HCT116 (cell line): ENCODE measurements around the gene UBE2E2. TPM values are rescaled to one million over a fixed set of nuclear protein-coding genes. Genes with fewer than 3 reads are reported as not detected.

Experiments
- ATAC-seq: fragments of 200-7000 bp; cut with Tn5 transposase; 2 replicates; pipeline ENCODE4 v1.9.1; 2020; ENCODE audit warnings: mild to moderate bottlenecking, moderate library complexity
- BruUV-seq: library from RNA; stranded (reverse); fragments of 400-500 nt; replicated peaks from 2 replicates; lab custom pipeline; 2021; lab: Mats Ljungman, UMichigan
- CTCF ChIA-PET: fragments of 300-600 bp; sonication (Branson Sonifier 250); formaldehyde crosslinking; loops from one replicate; lab custom pipeline; 2021; ENCODE audit warnings: antibody characterized with exemption; lab: Charles Lee
- POLR2A ChIA-PET: fragments of 300-600, 350-600 bp; sonication (Branson Sonifier 250); formaldehyde crosslinking; loops from one replicate; lab custom pipeline; 2021; ENCODE audit warnings: antibody characterized with exemption; lab: Charles Lee
- RAD21 ChIA-PET, 2 experiments: fragments of 300-600 bp; sonication (Branson Sonifier 250); formaldehyde crosslinking; loops; one replicate each; lab custom pipeline; 2023; ENCODE audit warnings: low total read pairs in 2 of 2; ENCODE audit not compliant: uncharacterized antibody in 2 of 2, unreplicated experiment in 2 of 2, low non-redundant PET in 1 of 2; lab: Charles Lee
- DNase-seq: peaks from one replicate; pipeline ENCODE4 v3.0.0-alpha.2; 2010; ENCODE audit warnings: low read depth, low spot score
- H2AFZ ChIP-seq: fragments of 200-600 bp; shearing (Covaris generic), sonication (generic); 2 replicates; pipeline ENCODE4 v1.6.1; 2017; ENCODE audit warnings: low read depth, mixed run types, mixed read lengths, antibody characterized with exemption, low read length; ENCODE audit not compliant: poor library complexity, severe bottlenecking
- H3K27ac ChIP-seq: 2 replicates; pipeline ENCODE4 v1.5.1; 2012; ENCODE audit warnings: low read depth, low read length
- H3K27me3 ChIP-seq: fragments of 200-600 bp; sonication (generic); 2 replicates; pipeline ENCODE4 v1.6.1; 2016; ENCODE audit warnings: mixed run types, low read length, mixed read lengths; ENCODE audit not compliant: insufficient read depth
- H3K36me3 ChIP-seq, 2 experiments: fragments of 200-500 bp in 1 of 2; fragments of 200-600 bp in 1 of 2; sonication (Bioruptor generic) in 1 of 2; sonication (generic) in 1 of 2; 2 replicates each; pipeline versions ENCODE4 v1.5.1 to v1.6.1; 2014 to 2016; ENCODE audit warnings: low read length in 2 of 2, inconsistent platforms in 1 of 2, mixed read lengths in 1 of 2, mixed run types in 1 of 2; ENCODE audit not compliant: insufficient read depth in 2 of 2, control insufficient read depth in 1 of 2
- H3K4me1 ChIP-seq, 2 experiments: fragments of 200-600 bp in 1 of 2; sonication (generic) in 1 of 2; 2 replicates each; pipeline versions ENCODE4 v1.5.1 to v1.6.1; 2012 to 2017; ENCODE audit warnings: low read length in 2 of 2, inconsistent platforms in 1 of 2, mild to moderate bottlenecking in 1 of 2, mixed read lengths in 1 of 2, mixed run types in 1 of 2, moderate library complexity in 1 of 2; ENCODE audit not compliant: insufficient read depth in 2 of 2, control insufficient read depth in 1 of 2
- H3K4me2 ChIP-seq: fragments of 200-600 bp; sonication (generic); 2 replicates; pipeline ENCODE4 v1.6.1; 2017; ENCODE audit warnings: mixed run types, low read length, mixed read lengths
- H3K4me3 ChIP-seq, 2 experiments: fragments of 200-600 bp in 1 of 2; sonication (generic) in 1 of 2; replicated peaks in 1 of 2; 2 replicates each; pipeline ENCODE4 v1.5.1; 2011 to 2016; ENCODE audit warnings: low read length in 2 of 2, control low read depth in 1 of 2, low read depth in 1 of 2, mild to moderate bottlenecking in 1 of 2, mixed read lengths in 1 of 2, mixed run types in 1 of 2
- H3K79me2 ChIP-seq: fragments of 200-600 bp; sonication (generic); 2 replicates; pipeline ENCODE4 v1.6.1; 2017; ENCODE audit warnings: mild to moderate bottlenecking, mixed run types, low read length, moderate library complexity, mixed read lengths; ENCODE audit not compliant: insufficient read depth
- H3K9ac ChIP-seq: fragments of 200-600 bp; sonication (generic); 2 replicates; pipeline ENCODE4 v1.6.1; 2016; ENCODE audit warnings: low read length, mixed read lengths
- H3K9me2 ChIP-seq: fragments of 200-600 bp; sonication (generic), shearing (Covaris generic); 2 replicates; pipeline ENCODE4 v1.6.1; 2017; ENCODE audit warnings: mixed run types, mild to moderate bottlenecking, moderate library complexity; ENCODE audit not compliant: insufficient read depth
- H3K9me3 ChIP-seq, 2 experiments: fragments of 200-500 bp in 1 of 2; fragments of 200-600 bp in 1 of 2; sonication (Bioruptor generic) in 1 of 2; sonication (generic) in 1 of 2; 2 replicates each; pipeline ENCODE4 v1.6.1; 2014 to 2017; ENCODE audit warnings: low read length in 2 of 2, mixed read lengths in 2 of 2, inconsistent platforms in 1 of 2, low read depth in 1 of 2, mild to moderate bottlenecking in 1 of 2, mixed run types in 1 of 2, moderate library complexity in 1 of 2; ENCODE audit not compliant: control insufficient read depth in 1 of 2, insufficient read depth in 1 of 2
- H4K20me1 ChIP-seq: fragments of 200-600 bp; sonication (generic), shearing (Covaris generic); 2 replicates; pipeline ENCODE4 v1.6.1; 2017; ENCODE audit warnings: mixed run types, mild to moderate bottlenecking, moderate library complexity; ENCODE audit not compliant: insufficient read depth
- ATF3 ChIP-seq: IDR thresholded peaks from 2 replicates; pipeline ENCODE4 v1.6.1; 2012
- CBX3 ChIP-seq: IDR thresholded peaks from 2 replicates; pipeline ENCODE4 v1.6.1; 2012; ENCODE audit warnings: low read depth
- CEBPB ChIP-seq: IDR thresholded peaks from 2 replicates; pipeline ENCODE4 v1.6.1; 2012; ENCODE audit warnings: low read depth
- CTCF ChIP-seq, 3 experiments: fragments of 200-600 bp in 1 of 3; sonication (generic) in 1 of 3; IDR thresholded peaks in 2 of 3; conservative IDR thresholded peaks in 1 of 3; 2 replicates each; pipeline ENCODE4 v1.5.1; 2012 to 2017; ENCODE audit warnings: low read depth in 2 of 3, low read length in 2 of 3, antibody characterized with exemption in 1 of 3, borderline replicate concordance in 1 of 3, control low read depth in 1 of 3, mild to moderate bottlenecking in 1 of 3, mixed read lengths in 1 of 3, mixed run types in 1 of 3, moderate library complexity in 1 of 3; ENCODE audit not compliant: insufficient read depth in 1 of 3
- EGR1 ChIP-seq: IDR thresholded peaks from 2 replicates; pipeline ENCODE4 v1.6.1; 2012; ENCODE audit warnings: low read depth
- ELF1 ChIP-seq: IDR thresholded peaks from 2 replicates; pipeline ENCODE4 v1.6.1; 2012; ENCODE audit warnings: low read depth, borderline replicate concordance
- EZH2 ChIP-seq: fragments of 200-600 bp; sonication (generic); IDR thresholded peaks from 2 replicates; pipeline ENCODE4 v1.6.1; 2017; ENCODE audit warnings: antibody characterized with exemption, mixed run types
- EZH2phosphoT487 ChIP-seq: fragments of 200-600 bp; IDR thresholded peaks from 2 replicates; pipeline ENCODE4 v1.6.1; 2018; ENCODE audit warnings: antibody characterized with exemption, borderline replicate concordance
- FOSL1 ChIP-seq: IDR thresholded peaks from 2 replicates; pipeline ENCODE4 v1.6.1; 2012; ENCODE audit warnings: low read depth
- JUND ChIP-seq: IDR thresholded peaks from 2 replicates; pipeline ENCODE4 v1.6.1; 2012
- MAX ChIP-seq: IDR thresholded peaks from 2 replicates; pipeline ENCODE4 v1.6.1; 2012
- POLR2A ChIP-seq: IDR thresholded peaks from 2 replicates; pipeline ENCODE4 v1.7.0; 2011; ENCODE audit warnings: borderline replicate concordance; ENCODE audit not compliant: insufficient read depth, insufficient read length; ENCODE audit errors: extremely low read depth
- POLR2AphosphoS5 ChIP-seq: IDR thresholded peaks from 2 replicates; pipeline ENCODE4 v1.6.1; 2011; ENCODE audit warnings: mild to moderate bottlenecking, low read depth, low read length, moderate library complexity
- RAD21 ChIP-seq: IDR thresholded peaks from 2 replicates; pipeline ENCODE4 v1.6.1; 2012; ENCODE audit warnings: low read depth, mild to moderate bottlenecking
- SIN3A ChIP-seq: IDR thresholded peaks from 2 replicates; pipeline ENCODE4 v1.6.1; 2012; ENCODE audit warnings: low read depth
- SP1 ChIP-seq: IDR thresholded peaks from 2 replicates; pipeline ENCODE4 v1.6.1; 2012; ENCODE audit warnings: low read depth
- YY1 ChIP-seq: IDR thresholded peaks from 2 replicates; pipeline ENCODE4 v1.6.1; 2011; ENCODE audit warnings: low read length, low read depth, moderate library complexity, mild to moderate bottlenecking; ENCODE audit not compliant: insufficient replicate concordance; ENCODE audit errors: extremely low read depth
- ZBTB33 ChIP-seq: IDR thresholded peaks from 2 replicates; pipeline ENCODE4 v1.6.1; 2011; ENCODE audit warnings: mild to moderate bottlenecking, low read length, moderate library complexity; ENCODE audit not compliant: insufficient replicate concordance; ENCODE audit errors: extremely low read depth
- ZFX ChIP-seq: fragments of 450-650 bp; IDR thresholded peaks from 2 replicates; pipeline ENCODE4 v1.6.1; 2017
- ZNF274 ChIP-seq: fragments of 200-500 bp; sonication (Bioruptor generic); IDR thresholded peaks from 2 replicates; pipeline ENCODE4 v1.6.1; 2014; ENCODE audit warnings: mild to moderate bottlenecking, low read depth, low read length, inconsistent platforms
- intact Hi-C: fragments of 100-400 bp; cut with micrococcal nuclease; formaldehyde crosslinking; loops from 2 replicates; pipeline ENCODE4 v1.10.0; 2022
- total RNA-seq: library from RNA; stranded (reverse); gene quantifications from one replicate; pipeline ENCODE4 v1.2.1, GENCODE V29; 2021; ENCODE audit not compliant: unreplicated experiment

Gene UBE2E2
- total RNA-seq, 1 experiment from 2014 or later = 21.4 TPM

GRCh38 chr3:23542079-23542478, 339.0 kb downstream of the UBE2E2 start:
- ATAC-seq (no peak), DNase-seq (no peak)
- Histone ChIP-seq H2AFZ (no peak overlapping the region), H3K9ac (no peak overlapping the region), H3K79me2 (no peaks in the 10 kb centered on the region), H3K9me2 (no peaks in the 10 kb centered on the region), H3K9me3 (no peaks in the 10 kb centered on the region), H3K4me2 (no peak overlapping the region), H3K36me3 (no peaks in the 10 kb centered on the region), H4K20me1 (no peaks in the 10 kb centered on the region), H3K27ac (no peak overlapping the region), H3K27me3 (no peaks in the 10 kb centered on the region), H3K4me1 (0 out of 4 replicates have a peak, but pooled peaks cover 0 to 3% of the 10 kb centered on the region in 2 experiments), H3K4me3 (no peak overlapping the region)
- intact Hi-C loops = no loop called here
- ChIA-PET CTCF (no interaction called here), POLR2A (interaction anchor here (1.0 kb wide), 1 partner anchor 12 kb away, joined by 3 read pairs; no protein-coding TSS in a partner anchor), RAD21 (no interaction called here)
- TF ChIP-seq POLR2A = no peak
- no peak for TF ChIP-seq EGR1
- no peak for TF ChIP-seq CEBPB
- no peak for TF ChIP-seq ATF3
- no peak for TF ChIP-seq YY1
- TF ChIP-seq SP1 = no peak
- TF ChIP-seq SIN3A = no peak
- no peak for TF ChIP-seq POLR2AphosphoS5
- no peak for TF ChIP-seq EZH2
- no peak for TF ChIP-seq CTCF (IDR thresholded peaks at IDR 0.05 in 2 of 3, conservative IDR thresholded peaks at IDR 0.05 in 1 of 3; ENCODE audit: borderline replicate concordance in 1 of 3, insufficient read depth in 1 of 3, low read depth in 2 of 3, low read length in 2 of 3)
- no peak for TF ChIP-seq JUND
- no peak for TF ChIP-seq MAX
- TF ChIP-seq FOSL1 = no peak
- no peak for TF ChIP-seq ZBTB33
- no peak for TF ChIP-seq EZH2phosphoT487
- no peak for TF ChIP-seq ELF1
- no peak for TF ChIP-seq ZFX
- no peak for TF ChIP-seq ZNF274
- no peak for TF ChIP-seq CBX3
- no peak for TF ChIP-seq RAD21
- no TSS peak for BruUV-seq
